Left kidney (tissue), 2 donors: ENCODE data around the gene YJEFN3. TPM values are rescaled to one million over a fixed set of nuclear protein-coding genes. Genes with fewer than 3 reads are reported as not detected.

ENCODE experiments used
- DNase-seq: peaks from one replicate; pipeline ENCODE4 v3.0.0-alpha.2; 2013
- polyA plus RNA-seq: library from polyadenylated mRNA; unstranded; fragments of 120-200 nt; gene quantifications from one replicate; pipeline ENCODE4 v1.2.1, GENCODE V29; 2013; ENCODE audit not compliant: insufficient read length

The YJEFN3 gene
- polyA plus RNA-seq, 1 donor = 11.6 TPM

GRCh38 chr19:19517235-19517619 lies 11.5 kb upstream of the YJEFN3 start:
- DNase-seq = no peak

- no peak for DNase-seq
Measured at GRCh38 chr19:19520989-19521388, 7.7 kb upstream of the YJEFN3 start.

GRCh38 chr19:19523177-19523576 lies 5.5 kb upstream of the YJEFN3 start:
- no peak for DNase-seq

- no peak for DNase-seq
Measured at GRCh38 chr19:19524053-19524452, 4.7 kb upstream of the YJEFN3 start.

- DNase-seq = no peak
Measured at GRCh38 chr19:19525611-19526380, 2.9 kb upstream of the YJEFN3 start.

- DNase-seq = no peak
Measured at GRCh38 chr19:19526581-19527370, 1.9 kb upstream of the YJEFN3 start.

GRCh38 chr19:19527371-19527656 lies 1.4 kb upstream of the YJEFN3 start:
- no peak for DNase-seq

- no peak for DNase-seq
Measured at GRCh38 chr19:19527674-19528625, 761 bp upstream of the YJEFN3 start.

GRCh38 chr19:19529783-19530422 lies 1.2 kb downstream of the YJEFN3 start:
- no peak for DNase-seq

- no peak for DNase-seq
Measured at GRCh38 chr19:19530423-19530804, 1.7 kb downstream of the YJEFN3 start.

- DNase-seq = no peak
Measured at GRCh38 chr19:19530889-19531288, 2.2 kb downstream of the YJEFN3 start.

GRCh38 chr19:19531951-19532805 lies 3.5 kb downstream of the YJEFN3 start:
- peak; percentile 68 for DNase-seq

- DNase-seq = no peak
Measured at GRCh38 chr19:19532806-19533701, 4.3 kb downstream of the YJEFN3 start.

- DNase-seq = no peak
Measured at GRCh38 chr19:19533841-19534240, 5.1 kb downstream of the YJEFN3 start.

- DNase-seq = no peak
Measured at GRCh38 chr19:19534556-19535265, 6.0 kb downstream of the YJEFN3 start.

- no peak for DNase-seq
Measured at GRCh38 chr19:19535311-19536191, 6.8 kb downstream of the YJEFN3 start.

GRCh38 chr19:19537075-19538048 lies 8.7 kb downstream of the YJEFN3 start:
- DNase-seq = no peak
